ENCODE measurements around the gene AUH. TPM values are rescaled to one million over a fixed set of nuclear protein-coding genes. Genes with fewer than 3 reads are reported as not detected.

The AUH gene
- total RNA-seq, 3 donors from 2014 or later: 23.6 to 24.6 (median 23.8) TPM

DNA sequence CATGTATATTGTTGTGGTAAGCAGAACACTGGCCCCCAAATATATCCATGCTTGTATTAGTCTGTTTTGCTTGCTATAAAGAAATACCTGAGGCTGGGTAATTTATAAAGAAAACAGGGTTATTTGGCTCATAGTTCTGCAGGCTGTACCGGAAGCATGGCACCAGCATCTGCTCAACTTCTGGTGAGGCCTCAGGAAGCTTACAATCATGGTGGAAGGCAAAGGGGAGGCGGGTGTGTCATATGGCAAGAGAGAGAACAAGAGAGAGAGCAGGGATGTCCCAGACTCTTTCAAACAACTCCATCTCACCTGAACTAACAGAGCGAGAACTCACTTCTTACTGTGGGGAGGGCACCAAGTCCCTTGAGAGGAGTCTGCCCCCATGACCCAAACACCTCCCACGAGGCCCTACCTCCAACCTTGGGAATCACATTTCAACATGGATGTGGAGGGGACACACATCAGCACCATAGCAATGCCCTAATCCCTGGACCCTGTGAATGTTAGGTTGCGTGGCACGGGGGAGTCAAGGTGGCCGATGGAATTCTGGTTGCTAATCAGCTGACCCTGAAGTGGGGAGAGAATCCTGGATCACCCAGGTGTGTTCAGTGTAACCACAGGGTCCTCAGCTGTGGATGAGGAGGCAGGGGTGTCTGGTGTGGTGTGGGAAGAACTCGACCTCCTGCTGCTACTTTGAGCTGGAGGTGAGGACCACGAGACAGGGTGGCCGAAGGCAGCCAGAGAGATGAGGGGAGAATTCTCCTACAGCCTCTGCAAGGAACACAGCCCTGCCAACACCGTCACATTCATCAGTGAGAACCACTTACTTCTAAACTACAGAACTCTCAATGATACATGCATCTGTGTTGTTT is 172.8 kb downstream of the AUH start:
- Mint-ChIP-seq H3K36me3 (ENCODE audit: insufficient read depth) (no peaks in the 10 kb centered on the region), H3K9me3 (no peaks in the 10 kb centered on the region), H3K27me3 (ENCODE audit: low read depth) (no peaks in the 10 kb centered on the region), H3K4me3 (no peak overlapping the region), H3K4me1 (ENCODE audit: low read depth) (peaks cover 32% of the 10 kb centered on the region)
- DNase-seq: no peak
- no peak for ATAC-seq

DNA sequence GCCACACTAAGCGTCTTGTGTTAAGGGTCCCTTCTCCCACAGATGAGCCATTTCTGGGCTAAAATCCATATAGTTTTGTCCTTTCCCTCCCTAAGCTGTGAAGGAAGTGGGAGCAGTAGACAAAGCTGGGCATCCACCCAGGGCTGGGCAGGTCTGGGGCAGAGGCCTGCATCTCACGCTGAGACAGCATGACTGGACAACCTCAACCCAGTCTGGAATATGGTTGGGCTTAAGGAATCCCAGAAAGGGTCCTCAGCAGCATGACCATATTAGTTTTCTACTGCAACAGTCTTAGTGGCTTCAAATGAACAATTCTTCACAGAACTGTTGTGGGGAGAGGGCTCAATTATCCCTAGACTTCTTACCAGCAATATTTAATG is 173.8 kb downstream of the AUH start:
- no peaks in the 10 kb centered on the region for H3K27me3 Mint-ChIP-seq (ENCODE audit: low read depth)

DNA sequence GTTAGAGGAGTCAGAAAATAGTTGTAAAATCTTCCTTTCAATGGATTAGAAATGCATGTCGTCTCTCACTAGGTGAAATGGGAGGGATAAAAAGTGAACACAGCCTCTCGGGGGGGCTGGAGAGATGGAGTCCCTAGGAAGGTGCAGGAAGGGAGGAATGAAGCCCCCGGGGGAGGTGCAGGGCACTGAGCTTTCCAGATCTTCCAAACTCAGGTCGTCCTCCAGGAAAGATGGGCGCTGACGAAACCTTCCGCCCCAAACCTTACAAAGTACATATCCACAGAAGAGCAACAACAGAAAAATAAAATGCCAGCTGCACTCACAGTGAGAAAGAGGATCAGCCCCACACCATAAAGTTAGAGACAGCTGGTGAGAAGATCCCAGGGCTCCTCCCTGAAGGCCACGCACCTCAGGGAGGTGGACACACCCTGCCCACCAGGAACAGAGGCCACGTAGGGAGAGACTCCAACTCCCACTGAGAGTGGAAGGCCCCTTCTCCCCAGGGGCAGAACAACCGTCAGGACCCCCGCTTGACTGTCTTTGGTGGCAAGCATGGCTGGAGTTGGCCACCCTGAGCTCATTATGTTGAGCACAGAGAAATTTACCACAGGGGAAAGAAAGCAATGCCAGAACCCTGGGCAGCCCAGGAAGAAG is 174.3 kb downstream of the AUH start:
- H3K4me1 Mint-ChIP-seq (ENCODE audit: low read depth): peaks cover 26% of the 10 kb centered on the region
- ATAC-seq (no peak), DNase-seq (no peak)
- H3K4me3 Mint-ChIP-seq: no peak overlapping the region
- no peaks in the 10 kb centered on the region for H3K36me3 Mint-ChIP-seq (ENCODE audit: insufficient read depth)
- no peaks in the 10 kb centered on the region for H3K9me3 Mint-ChIP-seq
- no peaks in the 10 kb centered on the region for H3K27me3 Mint-ChIP-seq (ENCODE audit: low read depth)

More for the DNA sequence above, 173.8 kb downstream of the AUH start:
- peaks cover 31% of the 10 kb centered on the region for H3K4me1 Mint-ChIP-seq (ENCODE audit: low read depth)
- ATAC-seq (no peak), DNase-seq (no peak)
- H3K4me3 Mint-ChIP-seq: no peak overlapping the region
- H3K9me3 Mint-ChIP-seq: no peaks in the 10 kb centered on the region
- H3K36me3 Mint-ChIP-seq (ENCODE audit: insufficient read depth): no peaks in the 10 kb centered on the region

DNA sequence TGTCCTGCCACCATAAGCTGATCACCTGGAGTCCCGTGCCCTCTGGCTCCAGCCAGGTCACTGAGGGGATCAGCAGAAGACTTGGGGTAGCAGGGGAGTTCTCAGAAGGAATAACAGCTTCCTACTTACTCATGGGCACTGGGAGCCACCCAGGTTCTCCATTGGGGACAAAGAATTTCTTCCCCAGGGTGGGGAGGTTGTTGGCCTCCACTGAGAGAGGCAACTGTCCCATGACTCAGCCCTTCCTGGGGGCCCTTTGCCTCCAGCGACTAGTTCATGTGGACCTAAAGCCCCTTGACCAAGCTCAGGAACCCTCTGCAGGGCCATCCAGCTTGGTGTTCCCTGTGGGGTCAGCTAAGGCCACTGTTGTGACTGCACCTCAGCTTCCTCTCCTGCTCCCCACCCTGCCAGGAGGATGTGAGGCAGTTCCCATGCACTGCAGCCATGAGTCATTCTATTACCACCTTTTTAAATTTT is 175.0 kb downstream of the AUH start:
- Mint-ChIP-seq H3K4me3 (no peak overlapping the region), H3K4me1 (ENCODE audit: low read depth) (peaks cover 18% of the 10 kb centered on the region), H3K9me3 (no peaks in the 10 kb centered on the region), H3K36me3 (ENCODE audit: insufficient read depth) (no peaks in the 10 kb centered on the region), H3K27me3 (ENCODE audit: low read depth) (no peaks in the 10 kb centered on the region)
- DNase-seq (no peak), ATAC-seq (peak; percentile 56 to 69)

- H3K4me3 Mint-ChIP-seq: no peak overlapping the region
- H3K9me3 Mint-ChIP-seq: no peaks in the 10 kb centered on the region
- ATAC-seq: no peak
- H3K4me1 Mint-ChIP-seq (ENCODE audit: low read depth): peaks cover 15% of the 10 kb centered on the region
- no peak for DNase-seq
- H3K36me3 Mint-ChIP-seq (ENCODE audit: insufficient read depth): no peaks in the 10 kb centered on the region
- H3K27me3 Mint-ChIP-seq (ENCODE audit: low read depth): no peaks in the 10 kb centered on the region
Measured at GRCh38 chr9:91185193-91185886, 176.4 kb downstream of the AUH start.

- ATAC-seq (no peak), DNase-seq (no peak)
- Mint-ChIP-seq H3K4me3 (no peak overlapping the region), H3K36me3 (ENCODE audit: insufficient read depth) (no peaks in the 10 kb centered on the region), H3K27me3 (ENCODE audit: low read depth) (no peaks in the 10 kb centered on the region), H3K4me1 (ENCODE audit: low read depth) (peaks cover 19% of the 10 kb centered on the region), H3K9me3 (no peaks in the 10 kb centered on the region)
Measured at GRCh38 chr9:91182429-91183225, 179.1 kb downstream of the AUH start.

DNA sequence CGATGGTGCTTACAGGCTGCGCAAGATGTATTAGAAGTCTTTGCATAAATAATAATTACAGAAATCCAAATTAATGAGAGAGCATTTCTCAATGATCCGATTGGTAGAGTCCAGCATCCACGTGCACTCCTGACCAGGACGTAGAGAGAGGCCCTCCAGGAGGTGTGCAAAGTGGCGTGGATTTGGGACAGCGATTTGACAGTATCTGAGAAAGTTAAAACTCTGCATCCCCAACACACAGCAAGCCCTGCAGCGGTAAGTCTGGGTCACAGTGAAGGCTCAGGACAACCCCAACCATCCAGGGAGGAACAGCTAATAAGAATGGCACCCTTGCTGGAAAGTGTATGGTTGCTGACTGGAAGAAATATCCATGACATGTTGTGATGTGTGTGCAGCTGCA is 180.2 kb downstream of the AUH start:
- Mint-ChIP-seq H3K36me3 (ENCODE audit: insufficient read depth) (no peaks in the 10 kb centered on the region), H3K4me3 (no peak overlapping the region), H3K4me1 (ENCODE audit: low read depth) (peaks cover 19% of the 10 kb centered on the region), H3K9me3 (no peaks in the 10 kb centered on the region), H3K27me3 (ENCODE audit: low read depth) (no peaks in the 10 kb centered on the region)
- DNase-seq (no peak), ATAC-seq (no peak)

DNA sequence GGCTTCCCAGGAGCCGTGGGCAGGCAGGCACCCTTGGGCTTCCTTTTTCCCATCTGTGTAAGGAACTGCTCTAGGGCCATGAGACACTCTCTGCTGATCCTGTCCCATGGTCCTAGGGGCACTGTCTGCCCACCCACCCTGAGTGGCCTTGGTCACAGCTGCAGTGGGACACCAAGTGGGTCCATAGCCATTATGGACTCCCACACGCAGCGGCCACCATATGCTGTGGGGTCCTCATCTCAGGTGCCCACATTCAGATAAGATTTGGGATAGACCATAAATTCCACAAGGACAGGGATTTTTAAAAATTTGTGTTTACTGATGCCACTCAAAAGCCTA is 180.8 kb downstream of the AUH start:
- no peaks in the 10 kb centered on the region for H3K9me3 Mint-ChIP-seq
- peaks cover 17% of the 10 kb centered on the region for H3K4me1 Mint-ChIP-seq (ENCODE audit: low read depth)
- H3K36me3 Mint-ChIP-seq (ENCODE audit: insufficient read depth): no peaks in the 10 kb centered on the region
- DNase-seq (no peak), ATAC-seq (no peak)
- H3K4me3 Mint-ChIP-seq: no peak overlapping the region
- H3K27me3 Mint-ChIP-seq (ENCODE audit: low read depth): no peaks in the 10 kb centered on the region

DNA sequence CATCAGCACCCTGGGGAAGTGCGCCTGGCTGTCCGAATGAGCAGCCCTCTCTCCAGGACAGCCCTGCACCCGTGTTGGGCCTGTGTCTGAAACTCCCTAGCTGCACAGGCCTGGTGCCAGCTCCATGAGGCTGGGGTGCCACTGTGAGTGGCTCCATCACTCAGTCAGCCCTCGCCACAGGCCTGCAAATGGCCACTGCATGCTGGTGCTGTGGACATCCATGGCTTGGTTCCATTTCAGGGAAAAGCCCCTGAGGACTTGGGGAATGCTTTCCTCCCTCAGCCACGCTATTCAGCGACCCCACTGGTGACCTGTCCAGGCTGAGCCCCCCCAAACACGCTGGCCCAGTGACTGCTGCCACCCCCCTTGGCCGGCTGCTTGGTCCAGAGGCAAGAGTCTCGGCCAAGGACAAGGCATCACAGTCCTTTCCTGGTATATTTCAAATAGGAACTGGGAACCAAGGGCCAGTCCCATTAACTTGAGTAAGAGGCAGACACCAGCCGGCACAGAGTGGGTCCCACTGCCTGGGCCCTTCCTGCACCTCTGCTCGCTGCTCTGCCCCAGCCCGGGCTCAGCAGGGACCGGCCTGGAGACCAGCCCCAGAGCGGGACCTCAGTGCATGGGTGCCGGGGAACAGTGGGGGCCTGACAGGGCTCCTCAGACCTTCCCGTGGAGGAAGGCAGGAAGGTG is 181.3 kb downstream of the AUH start:
- Mint-ChIP-seq H3K9me3 (no peaks in the 10 kb centered on the region), H3K4me3 (no peak overlapping the region), H3K36me3 (ENCODE audit: insufficient read depth) (no peaks in the 10 kb centered on the region), H3K27me3 (ENCODE audit: low read depth) (no peaks in the 10 kb centered on the region), H3K4me1 (ENCODE audit: low read depth) (peaks cover 22% of the 10 kb centered on the region)
- ATAC-seq (no peak), DNase-seq (no peak)

DNA sequence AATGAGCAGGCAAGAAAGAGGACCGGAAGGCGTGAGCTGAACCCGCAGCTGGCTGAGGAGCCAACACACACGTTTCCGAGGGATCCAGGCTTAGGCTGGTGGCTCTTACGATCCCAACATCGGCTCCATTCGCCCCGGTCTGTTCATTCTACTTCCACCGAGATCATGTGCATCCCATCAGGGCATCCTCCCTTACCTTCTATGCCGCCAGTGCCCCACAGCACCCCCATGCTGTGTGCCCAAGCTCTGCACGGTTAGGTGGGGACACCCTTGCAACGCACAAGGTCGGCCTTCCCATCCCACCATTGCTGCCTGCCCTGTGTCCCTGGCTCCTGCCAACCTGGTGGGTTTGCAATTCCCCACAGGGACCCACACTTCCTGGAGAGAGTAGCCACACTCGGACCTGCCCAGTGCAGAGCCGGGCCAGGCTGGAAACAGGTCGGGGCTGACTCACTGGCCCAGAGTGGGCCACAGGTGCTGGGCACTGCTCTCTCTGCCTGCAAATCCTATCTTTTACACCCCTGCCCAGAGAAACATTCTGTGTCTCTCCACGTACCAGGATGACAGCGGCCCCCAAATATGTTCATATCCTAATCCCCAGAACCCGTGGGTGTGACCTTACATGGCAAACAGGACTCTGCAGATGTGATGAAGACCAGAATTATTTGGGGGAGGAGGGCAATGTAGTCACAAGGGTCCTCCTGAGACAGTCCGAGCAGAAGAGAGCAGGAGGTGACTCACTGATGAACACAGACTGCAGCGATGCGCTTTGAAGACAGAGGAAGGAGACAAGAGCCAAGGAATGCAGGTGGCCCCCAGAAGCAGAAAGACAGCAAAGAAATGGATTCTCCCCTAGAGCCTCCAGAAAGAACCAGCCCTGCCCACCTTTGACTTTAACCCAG is 182.2 kb downstream of the AUH start:
- H3K4me1 Mint-ChIP-seq (ENCODE audit: low read depth): peaks cover 28% of the 10 kb centered on the region
- no peaks in the 10 kb centered on the region for H3K9me3 Mint-ChIP-seq
- ATAC-seq (no peak), DNase-seq (no peak)
- H3K27me3 Mint-ChIP-seq (ENCODE audit: low read depth): no peaks in the 10 kb centered on the region
- no peaks in the 10 kb centered on the region for H3K36me3 Mint-ChIP-seq (ENCODE audit: insufficient read depth)
- H3K4me3 Mint-ChIP-seq: no peak overlapping the region

GRCh38 chr9:91178281-91179236 is 183.2 kb downstream of the AUH start:
- H3K9me3 Mint-ChIP-seq: no peaks in the 10 kb centered on the region

GRCh38 chr9:91177661-91178280 is 183.9 kb downstream of the AUH start:
- no peaks in the 10 kb centered on the region for H3K9me3 Mint-ChIP-seq
- no peak for DNase-seq

More at GRCh38 chr9:91178281-91179236, 183.2 kb downstream of the AUH start:
- ATAC-seq (peak; percentile 37 to 55), DNase-seq (no peak)
- Mint-ChIP-seq H3K4me1 (ENCODE audit: low read depth) (peaks cover 34% of the 10 kb centered on the region), H3K27me3 (ENCODE audit: low read depth) (no peaks in the 10 kb centered on the region), H3K36me3 (ENCODE audit: insufficient read depth) (no peaks in the 10 kb centered on the region), H3K4me3 (no peak overlapping the region)

More at GRCh38 chr9:91177661-91178280, 183.9 kb downstream of the AUH start:
- Mint-ChIP-seq H3K36me3 (ENCODE audit: insufficient read depth) (no peaks in the 10 kb centered on the region), H3K4me3 (no peak overlapping the region), H3K4me1 (ENCODE audit: low read depth) (peaks cover 36% of the 10 kb centered on the region), H3K27me3 (ENCODE audit: low read depth) (no peaks in the 10 kb centered on the region)
- ATAC-seq: peak; percentile 69 to 74

Measured in activated T-cell treated with anti-CD3 and anti-CD28 coated beads, Interleukin-2, amount 50 U/mL, for 4 hours (primary cell).